SJCRH30 (cell line): ENCODE results near the gene NRXN2. TPM values are rescaled to one million over a fixed set of nuclear protein-coding genes. Genes with fewer than 3 reads are reported as not detected.
"Not testable (repeated sequence)": the region's sequence is repeated elsewhere in the genome, so short reads cannot be mapped to it uniquely, and the experiment has no call there.

ENCODE experiments used
- DNase-seq, 2 experiments: peaks; one replicate each; pipeline ENCODE4 v3.0.0-alpha.2; 2015 to 2020
- H3K27ac ChIP-seq: fragments of 250-450 bp; sonication (Bioruptor Pico); 2 replicates; pipeline ENCODE4 v1.5.1; 2020; ENCODE audit warnings: mild to moderate bottlenecking, moderate library complexity
- H3K27me3 ChIP-seq: fragments of 250-450 bp; sonication (Bioruptor Pico); 2 replicates; pipeline ENCODE4 v1.5.1; 2020; ENCODE audit warnings: mild to moderate bottlenecking, moderate library complexity
- H3K36me3 ChIP-seq: fragments of 250-450 bp; sonication (Bioruptor Pico); 2 replicates; pipeline ENCODE4 v1.5.1; 2020; ENCODE audit warnings: mild to moderate bottlenecking, moderate library complexity
- H3K4me1 ChIP-seq: fragments of 250-450 bp; sonication (Bioruptor Pico); 2 replicates; pipeline ENCODE4 v1.5.1; 2020; ENCODE audit warnings: mild to moderate bottlenecking, moderate library complexity
- H3K4me3 ChIP-seq: fragments of 250-450 bp; sonication (Bioruptor Pico); 2 replicates; pipeline ENCODE4 v1.5.1; 2020; ENCODE audit warnings: mild to moderate bottlenecking, moderate library complexity
- H3K9me3 ChIP-seq: fragments of 250-450 bp; sonication (Bioruptor Pico); replicated peaks from 2 replicates; pipeline ENCODE4 v1.5.1; 2020; ENCODE audit warnings: mild to moderate bottlenecking, moderate library complexity
- total RNA-seq: library from RNA; depleted of rRNA; stranded (reverse); fragments of >200 nt; shearing (Covaris generic); gene quantifications from 2 replicates; pipeline ENCODE4 v1.2.3, GENCODE V29; 2014

Gene NRXN2
- total RNA-seq, 1 experiment from 2014 or later, result 0.08 TPM

GRCh38 chr11:64676261-64676615 is 46.8 kb downstream of the NRXN2 start:
- no peak for DNase-seq

DNA sequence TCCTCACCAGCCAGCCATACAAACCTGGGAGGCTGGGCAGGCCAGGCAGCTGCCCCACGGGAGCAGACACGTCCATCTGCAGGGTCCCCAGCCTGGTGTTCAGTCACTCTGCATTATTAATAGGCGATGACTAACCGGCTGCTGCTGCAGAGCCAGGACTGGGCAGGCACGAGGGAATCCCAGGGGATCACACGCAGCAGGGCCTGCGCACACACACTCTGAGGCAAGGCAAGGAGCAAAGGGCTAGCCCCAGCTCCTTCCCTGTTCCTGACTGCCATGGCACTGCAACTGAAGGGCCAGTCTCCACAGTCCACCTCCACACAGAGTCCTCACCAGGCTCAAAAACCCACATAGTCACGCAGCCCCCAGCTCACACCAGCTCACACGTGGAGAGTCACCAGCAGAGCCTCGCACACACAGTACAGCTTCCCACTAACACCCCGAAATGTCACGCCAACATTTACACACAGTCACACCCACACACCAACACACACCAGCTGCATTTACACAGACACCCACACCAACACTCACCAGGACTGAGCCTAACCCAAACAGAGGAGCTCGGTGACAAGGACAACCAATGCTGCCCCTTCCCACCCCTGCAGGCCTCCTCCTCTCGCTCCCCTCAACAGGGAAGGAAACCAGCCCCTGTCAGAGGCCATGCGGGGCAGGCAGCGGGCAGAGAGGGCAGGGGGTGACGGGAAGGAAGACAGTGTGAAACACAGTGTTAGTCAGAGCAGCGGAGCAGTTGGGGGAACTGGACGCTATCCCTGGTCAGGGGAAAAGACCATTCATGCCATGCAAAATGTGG is 47.3 kb downstream of the NRXN2 start:
- Histone ChIP-seq H3K4me1 (peaks cover 8% of the 10 kb centered on the region; the same call in 1 of the 2 replicates), H3K36me3 (no peaks in the 10 kb centered on the region), H3K27ac (no peak overlapping the region), H3K9me3 (no peaks in the 10 kb centered on the region), H3K4me3 (no peak overlapping the region), H3K27me3 (peaks cover 12% of the 10 kb centered on the region)
- peak; percentile 78 to 82 for DNase-seq

More at GRCh38 chr11:64676261-64676615, 46.8 kb downstream of the NRXN2 start:
- Histone ChIP-seq H3K27ac (no peak overlapping the region), H3K4me1 (peaks cover 8% of the 10 kb centered on the region; the same call in 1 of the 2 replicates), H3K9me3 (no peaks in the 10 kb centered on the region), H3K4me3 (no peak overlapping the region), H3K27me3 (peaks cover 12% of the 10 kb centered on the region), H3K36me3 (no peaks in the 10 kb centered on the region)

- Histone ChIP-seq H3K4me3 (no peak overlapping the region), H3K27me3 (peaks cover 12% of the 10 kb centered on the region), H3K9me3 (no peaks in the 10 kb centered on the region), H3K4me1 (peaks cover 8% of the 10 kb centered on the region; the same call in 1 of the 2 replicates), H3K36me3 (no peaks in the 10 kb centered on the region), H3K27ac (no peak overlapping the region)
- no peak for DNase-seq
Measured at GRCh38 chr11:64674774-64675173, 48.2 kb downstream of the NRXN2 start.

DNA sequence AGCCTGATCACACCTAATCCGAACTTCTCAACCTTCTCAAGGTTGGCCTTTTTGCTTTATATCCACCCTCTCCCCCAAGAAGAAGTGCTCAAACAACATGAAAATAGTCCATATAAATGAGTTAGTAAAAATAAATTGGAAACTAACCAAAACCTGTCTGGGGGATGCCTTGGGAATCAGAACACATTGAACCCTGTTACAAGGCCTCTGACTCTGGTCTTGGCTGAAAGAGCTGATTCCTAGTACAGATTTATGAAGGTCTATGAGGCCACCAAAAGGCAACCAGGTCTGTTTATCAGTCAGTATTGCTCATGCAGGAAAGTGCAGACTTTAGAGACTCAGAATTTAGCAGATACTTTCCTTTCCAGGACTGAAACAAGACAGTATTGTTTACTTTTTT is 49.7 kb downstream of the NRXN2 start:
- Histone ChIP-seq H3K27ac (no peak overlapping the region), H3K4me3 (no peak overlapping the region), H3K9me3 (no peaks in the 10 kb centered on the region), H3K36me3 (no peaks in the 10 kb centered on the region), H3K4me1 (peaks cover 8% of the 10 kb centered on the region; the same call in 1 of the 2 replicates), H3K27me3 (peaks cover 12% of the 10 kb centered on the region)
- DNase-seq, result no peak

GRCh38 chr11:64672875-64673274 is 50.1 kb downstream of the NRXN2 start:
- H3K4me3 ChIP-seq, result no peak overlapping the region
- H3K9me3 ChIP-seq, result no peaks in the 10 kb centered on the region
- peaks cover 11% of the 10 kb centered on the region for H3K27me3 ChIP-seq
- DNase-seq, result no peak
- H3K27ac ChIP-seq, result no peak overlapping the region
- no peaks in the 10 kb centered on the region for H3K36me3 ChIP-seq
- H3K4me1 ChIP-seq, result peaks cover 8% of the 10 kb centered on the region; the same call in 1 of the 2 replicates

GRCh38 chr11:64670975-64671374 is 52.0 kb downstream of the NRXN2 start:
- Histone ChIP-seq H3K36me3 (no peaks in the 10 kb centered on the region), H3K27ac (no peak overlapping the region), H3K4me3 (no peak overlapping the region), H3K4me1 (peaks cover 8% of the 10 kb centered on the region; the same call in 1 of the 2 replicates), H3K27me3 (0 out of 2 replicates have a peak, but pooled peaks cover 3% of the 10 kb centered on the region), H3K9me3 (no peaks in the 10 kb centered on the region)
- DNase-seq, result no peak

GRCh38 chr11:64667154-64667745 is 55.7 kb downstream of the NRXN2 start:
- no peak overlapping the region for H3K27ac ChIP-seq
- 0 out of 2 replicates have a peak, but pooled peaks cover 3% of the 10 kb centered on the region for H3K27me3 ChIP-seq
- no peaks in the 10 kb centered on the region for H3K36me3 ChIP-seq
- H3K4me1 ChIP-seq, result no peaks in the 10 kb centered on the region
- H3K4me3 ChIP-seq, result no peak overlapping the region
- DNase-seq, result no peak
- H3K9me3 ChIP-seq, result no peaks in the 10 kb centered on the region

DNA sequence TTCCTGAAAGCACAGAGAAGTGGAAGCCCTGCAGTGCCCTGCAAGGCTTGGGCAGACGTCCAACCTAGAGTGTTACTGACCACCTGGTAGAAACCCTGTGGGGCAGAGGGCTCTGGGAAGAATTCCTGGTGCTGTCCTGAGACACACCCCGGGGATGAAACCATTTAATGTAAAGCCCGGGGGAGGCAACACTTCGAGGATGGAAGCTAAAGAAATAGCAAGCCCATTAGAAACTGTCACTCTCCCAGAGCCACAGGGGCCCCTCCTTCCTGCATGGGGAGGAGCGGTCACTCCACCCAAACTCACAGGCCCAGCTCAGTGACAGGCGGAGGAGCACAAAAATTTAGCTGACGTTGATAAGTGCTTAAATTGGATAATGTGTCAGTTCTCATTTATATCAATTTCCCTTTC is 57.6 kb downstream of the NRXN2 start:
- DNase-seq, result no peak
- Histone ChIP-seq H3K9me3 (no peaks in the 10 kb centered on the region), H3K4me1 (no peaks in the 10 kb centered on the region), H3K27me3 (0 out of 2 replicates have a peak, but pooled peaks cover 3% of the 10 kb centered on the region), H3K27ac (no peak overlapping the region), H3K4me3 (no peak overlapping the region), H3K36me3 (no peaks in the 10 kb centered on the region)

DNA sequence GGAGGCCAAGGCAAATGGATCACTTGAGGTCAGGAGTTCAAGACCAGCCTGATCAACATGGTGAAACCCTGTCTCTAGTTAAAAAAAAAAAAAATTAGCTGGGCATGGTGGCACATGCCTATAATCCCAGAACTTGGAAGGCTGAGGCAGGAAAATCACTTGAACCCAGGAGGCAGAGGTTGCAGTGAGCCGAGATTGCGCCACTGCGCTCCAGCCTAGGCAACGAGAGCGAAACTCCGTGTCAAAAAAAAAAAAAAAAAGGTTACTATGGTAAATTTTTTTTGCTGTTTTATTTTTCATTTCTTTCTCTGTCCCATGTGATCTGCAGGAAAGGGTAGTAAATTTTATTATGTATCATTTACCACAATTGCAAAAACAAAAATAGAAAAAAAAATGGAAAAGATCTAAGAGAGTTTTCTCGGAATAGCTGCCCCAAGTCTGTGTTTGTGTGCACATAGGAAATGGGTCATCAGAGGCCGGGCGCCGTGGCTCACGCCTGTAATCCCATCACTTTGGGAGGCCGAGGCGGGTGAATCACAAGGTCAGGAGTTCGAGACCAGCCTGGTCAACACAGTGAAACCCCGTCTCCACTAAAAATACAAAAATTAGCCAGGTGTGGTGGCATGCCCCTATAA is 58.6 kb downstream of the NRXN2 start:
- not testable (repeated sequence) for H3K27ac ChIP-seq, H3K4me3 ChIP-seq, DNase-seq, H3K36me3 ChIP-seq, H3K4me1 ChIP-seq, H3K9me3 ChIP-seq, H3K27me3 ChIP-seq

DNA sequence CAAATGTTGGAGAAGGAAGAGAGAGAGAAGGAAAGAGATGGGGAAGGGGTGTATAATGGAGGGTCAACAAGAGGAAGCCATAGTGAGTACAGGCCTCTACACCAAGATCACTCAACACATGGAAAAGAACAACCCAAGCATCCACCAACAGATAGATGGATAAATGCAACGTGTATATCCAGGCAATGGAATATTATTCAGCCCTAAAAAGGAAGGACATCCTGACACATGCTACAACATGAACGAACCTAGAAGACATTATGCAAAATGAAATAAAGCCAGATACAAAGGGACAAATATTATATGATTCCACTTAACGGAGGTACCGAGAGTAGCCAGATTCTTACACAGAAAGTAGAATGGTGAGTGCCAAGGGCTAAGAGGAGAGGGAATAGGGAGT is 59.3 kb downstream of the NRXN2 start:
- DNase-seq, result no peak
- no peaks in the 10 kb centered on the region for H3K36me3 ChIP-seq
- no peaks in the 10 kb centered on the region; the same call in 1 of the 2 replicates for H3K4me1 ChIP-seq
- no peaks in the 10 kb centered on the region for H3K9me3 ChIP-seq
- no peak overlapping the region for H3K4me3 ChIP-seq
- H3K27me3 ChIP-seq, result 0 out of 2 replicates have a peak, but pooled peaks cover 3% of the 10 kb centered on the region
- no peak overlapping the region for H3K27ac ChIP-seq

DNA sequence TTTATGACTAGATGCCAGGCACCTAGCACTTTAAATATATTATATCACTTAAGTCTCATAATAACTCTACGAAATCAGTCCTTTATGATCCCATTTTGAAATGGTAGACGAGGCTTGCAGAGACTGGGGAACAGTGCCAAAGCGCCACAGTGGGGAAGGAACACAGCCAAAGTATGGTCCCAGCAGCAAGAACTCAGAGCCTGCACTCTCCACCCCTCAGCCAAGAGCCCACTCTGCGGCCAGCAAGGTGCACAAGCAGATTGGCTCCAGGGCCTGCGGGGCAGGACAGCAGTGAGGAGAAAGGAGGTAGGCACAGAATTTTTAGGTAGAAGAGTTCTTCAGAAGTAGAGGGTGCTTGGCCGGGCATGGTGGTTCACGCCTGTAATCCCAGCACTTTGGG is 61.4 kb downstream of the NRXN2 start:
- no peak for DNase-seq

DNA sequence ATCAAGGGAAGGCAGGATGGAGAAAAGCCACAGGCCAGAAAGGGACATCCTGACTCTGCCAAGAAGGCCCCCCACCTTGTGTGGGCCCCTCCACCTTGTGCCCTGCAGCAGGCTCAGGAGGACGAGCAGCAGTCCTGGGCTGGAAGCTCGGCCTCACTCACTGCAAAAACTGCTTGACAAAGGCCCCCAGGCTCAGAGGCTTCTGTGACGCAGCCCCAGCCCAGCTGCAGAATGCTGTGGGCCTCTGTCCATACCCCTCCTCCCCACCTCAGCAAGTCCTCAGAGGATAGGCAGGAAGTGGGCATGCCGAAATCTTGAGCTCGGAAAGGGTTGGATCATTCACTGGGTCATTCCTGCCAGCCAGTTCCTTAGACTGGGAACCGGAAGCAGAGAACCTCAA is 61.9 kb downstream of the NRXN2 start:
- Histone ChIP-seq H3K36me3 (no peaks in the 10 kb centered on the region), H3K27me3 (no peaks in the 10 kb centered on the region), H3K4me3 (no peak overlapping the region), H3K27ac (no peak overlapping the region), H3K4me1 (no peaks in the 10 kb centered on the region; the same call in 1 of the 2 replicates), H3K9me3 (no peaks in the 10 kb centered on the region)
- DNase-seq, result peak; percentile 34 to 38

More for the DNA sequence above, 61.4 kb downstream of the NRXN2 start:
- no peaks in the 10 kb centered on the region for H3K36me3 ChIP-seq
- H3K4me3 ChIP-seq, result no peak overlapping the region
- no peaks in the 10 kb centered on the region; the same call in 1 of the 2 replicates for H3K4me1 ChIP-seq
- no peaks in the 10 kb centered on the region for H3K27me3 ChIP-seq
- no peaks in the 10 kb centered on the region for H3K9me3 ChIP-seq
- no peak overlapping the region for H3K27ac ChIP-seq

- no peak overlapping the region for H3K27ac ChIP-seq
Measured at GRCh38 chr11:64660706-64661105, 62.3 kb downstream of the NRXN2 start.

GRCh38 chr11:64660205-64660604 is 62.8 kb downstream of the NRXN2 start:
- no peaks in the 10 kb centered on the region for H3K36me3 ChIP-seq
- H3K27me3 ChIP-seq, result no peaks in the 10 kb centered on the region
- DNase-seq, result no peak
- H3K4me1 ChIP-seq, result no peaks in the 10 kb centered on the region; the same call in 1 of the 2 replicates
- H3K27ac ChIP-seq, result no peak overlapping the region
- no peaks in the 10 kb centered on the region for H3K9me3 ChIP-seq
- H3K4me3 ChIP-seq, result no peak overlapping the region

More at GRCh38 chr11:64660706-64661105, 62.3 kb downstream of the NRXN2 start:
- no peak for DNase-seq
- no peaks in the 10 kb centered on the region for H3K9me3 ChIP-seq
- no peaks in the 10 kb centered on the region; the same call in 1 of the 2 replicates for H3K4me1 ChIP-seq
- H3K27me3 ChIP-seq, result no peaks in the 10 kb centered on the region
- H3K36me3 ChIP-seq, result no peaks in the 10 kb centered on the region
- no peak overlapping the region for H3K4me3 ChIP-seq
